Tibial nerve (tissue), 4 donors: Measurements from ENCODE around the gene CDH22. TPM values are rescaled to one million over a fixed set of nuclear protein-coding genes. Genes with fewer than 3 reads are reported as not detected.

ENCODE experiments used
- DNase-seq, 2 donors: peaks; one replicate each; pipeline ENCODE4 v3.0.0-alpha.2; 2019; ENCODE audit warnings: low spot score in 2 of 2
- H3K27ac ChIP-seq, 4 donors: fragments of 200-600 bp; sonication (generic) in 3 of 4; one replicate each; pipeline ENCODE4 v1.5.1; 2017 to 2019; ENCODE audit warnings: mild to moderate bottlenecking in 1 of 4
- H3K27me3 ChIP-seq, 2 donors: fragments of 200-600 bp; sonication (generic) in 1 of 2; one replicate each; pipeline versions ENCODE4 v1.5.1 to v1.6.0; 2017 to 2019
- H3K36me3 ChIP-seq, 3 donors: fragments of 200-600 bp; sonication (generic); one replicate each; pipeline ENCODE4 v1.5.1; 2018 to 2019
- H3K4me1 ChIP-seq, 4 donors: fragments of 200-600 bp; sonication (generic) in 3 of 4; one replicate each; pipeline ENCODE4 v1.5.1; 2017 to 2019
- H3K4me3 ChIP-seq, 4 donors: fragments of 200-600 bp; sonication (generic) in 3 of 4; one replicate each; pipeline ENCODE4 v1.5.1; 2017 to 2019; ENCODE audit warnings: mild to moderate bottlenecking in 1 of 4, moderate library complexity in 1 of 4
- H3K9me3 ChIP-seq, 4 donors: fragments of 200-600 bp; sonication (generic) in 3 of 4; one replicate each; pipeline ENCODE4 v1.5.1; 2017 to 2019
- CTCF ChIP-seq, 5 experiments: fragments of 200-600 bp in 3 of 5; fragments of 450-650 bp in 2 of 5; sonication (generic) in 3 of 5; IDR thresholded peaks; one replicate each; pipeline ENCODE4 v1.5.1; 2016 to 2019; ENCODE audit warnings: antibody characterized with exemption in 5 of 5, mild to moderate bottlenecking in 3 of 5, moderate library complexity in 2 of 5
- EP300 ChIP-seq, 2 donors: sonication (generic); formaldehyde crosslinking; IDR thresholded peaks; one replicate each; pipeline ENCODE4 v1.6.1; 2017; ENCODE audit warnings: antibody characterized with exemption in 2 of 2, mild to moderate bottlenecking in 1 of 2
- POLR2A ChIP-seq, 2 donors: fragments of 450-650 bp; IDR thresholded peaks; one replicate each; pipeline ENCODE4 v1.6.1; 2017; ENCODE audit warnings: antibody characterized with exemption in 2 of 2, mild to moderate bottlenecking in 2 of 2, moderate library complexity in 2 of 2
- WGBS, 2 donors: methylation state at CpG; one replicate each; pipeline ENCODE4 v1.1.5; 2018; 5-methylcytosine and 5-hydroxymethylcytosine counted together
- total RNA-seq, 4 donors: library from RNA; depleted of rRNA; stranded (reverse); fragments of >200 nt; gene quantifications; one replicate each; pipeline ENCODE4 v1.1.0, GENCODE V29; 2016

The CDH22 gene
- total RNA-seq, 4 donors from 2014 or later = 0.20 to 1.0 (median 0.60) TPM; not detected in 1

GRCh38 chr20:46293084-46293483 lies 15.2 kb downstream of the CDH22 start:
- WGBS, 2 donors = 31 to 34% methylated on average over 3 of the region's 3 CpGs
- H3K36me3 ChIP-seq = no peaks in the 10 kb centered on the region
- no peaks in the 10 kb centered on the region for H3K9me3 ChIP-seq
- H3K27ac ChIP-seq = no peak overlapping the region
- H3K4me3 ChIP-seq = no peak overlapping the region
- TF ChIP-seq POLR2A (IDR thresholded peaks at IDR 0.05) (no peak), EP300 (IDR thresholded peaks at IDR 0.05) (no peak), CTCF (IDR thresholded peaks at IDR 0.05) (no peak)
- no peaks in the 10 kb centered on the region for H3K4me1 ChIP-seq
- no peak for DNase-seq
- H3K27me3 ChIP-seq = peaks cover 0 to 65% of the 10 kb centered on the region in 2 donors

- Histone ChIP-seq H3K9me3 (no peaks in the 10 kb centered on the region), H3K4me3 (no peak overlapping the region), H3K36me3 (no peaks in the 10 kb centered on the region), H3K4me1 (no peaks in the 10 kb centered on the region), H3K27me3 (peaks cover 0 to 52% of the 10 kb centered on the region in 2 donors), H3K27ac (no peak overlapping the region)
- no peak for TF ChIP-seq POLR2A (IDR thresholded peaks at IDR 0.05)
- no peak for TF ChIP-seq CTCF (IDR thresholded peaks at IDR 0.05)
- no peak for TF ChIP-seq EP300 (IDR thresholded peaks at IDR 0.05)
- DNase-seq = no peak
- WGBS, 2 donors = 45 to 46% methylated on average over 8 of the region's 8 CpGs
Measured at GRCh38 chr20:46291401-46291800, 16.9 kb downstream of the CDH22 start.

- H3K4me3 ChIP-seq = no peak overlapping the region
- H3K27ac ChIP-seq = no peak overlapping the region
- no peak for DNase-seq
- H3K4me1 ChIP-seq = no peaks in the 10 kb centered on the region
- H3K9me3 ChIP-seq = no peaks in the 10 kb centered on the region
- peaks cover 0 to 53% of the 10 kb centered on the region in 2 donors for H3K27me3 ChIP-seq
- no peaks in the 10 kb centered on the region for H3K36me3 ChIP-seq
- TF ChIP-seq POLR2A (IDR thresholded peaks at IDR 0.05) (no peak), EP300 (IDR thresholded peaks at IDR 0.05) (no peak), CTCF (IDR thresholded peaks at IDR 0.05) (no peak)
- 70 to 81% methylated on average over 5 of the region's 5 CpGs for WGBS, 2 donors
Measured at GRCh38 chr20:46289432-46289831, 18.9 kb downstream of the CDH22 start.

GRCh38 chr20:46286977-46287376 lies 21.3 kb downstream of the CDH22 start:
- WGBS, 2 donors = 81 to 86% methylated on average over 7 of the region's 7 CpGs
- Histone ChIP-seq H3K27ac (no peak overlapping the region), H3K4me1 (no peaks in the 10 kb centered on the region), H3K36me3 (no peaks in the 10 kb centered on the region), H3K27me3 (peaks cover 0 to 47% of the 10 kb centered on the region in 2 donors), H3K4me3 (no peak overlapping the region), H3K9me3 (no peaks in the 10 kb centered on the region)
- DNase-seq = no peak
- no peak for TF ChIP-seq EP300 (IDR thresholded peaks at IDR 0.05)
- TF ChIP-seq POLR2A (IDR thresholded peaks at IDR 0.05) = no peak
- TF ChIP-seq CTCF (IDR thresholded peaks at IDR 0.05) = no peak

- no peak overlapping the region for H3K27ac ChIP-seq
- WGBS, 2 donors = 61 to 65% methylated on average over 13 of the region's 13 CpGs
- no peak overlapping the region for H3K4me3 ChIP-seq
- no peaks in the 10 kb centered on the region for H3K36me3 ChIP-seq
- peaks cover 0 to 42% of the 10 kb centered on the region in 2 donors for H3K27me3 ChIP-seq
- H3K4me1 ChIP-seq = no peaks in the 10 kb centered on the region
- TF ChIP-seq EP300 (IDR thresholded peaks at IDR 0.05) = no peak
- TF ChIP-seq POLR2A (IDR thresholded peaks at IDR 0.05) = no peak
- no peak for TF ChIP-seq CTCF (IDR thresholded peaks at IDR 0.05)
- DNase-seq = no peak
- no peaks in the 10 kb centered on the region for H3K9me3 ChIP-seq
Measured at GRCh38 chr20:46286382-46286781, 21.9 kb downstream of the CDH22 start.
